GM19397 (cell line): ENCODE results near the gene DLG2.

Source experiments
- ATAC-seq: cut with Tn5 transposase; IDR thresholded peaks from one replicate; pipeline ENCODE4 v1.9.1; 2021; ENCODE audit warnings: mild to moderate bottlenecking, moderate library complexity; ENCODE audit not compliant: unreplicated experiment

Gene DLG2

DNA sequence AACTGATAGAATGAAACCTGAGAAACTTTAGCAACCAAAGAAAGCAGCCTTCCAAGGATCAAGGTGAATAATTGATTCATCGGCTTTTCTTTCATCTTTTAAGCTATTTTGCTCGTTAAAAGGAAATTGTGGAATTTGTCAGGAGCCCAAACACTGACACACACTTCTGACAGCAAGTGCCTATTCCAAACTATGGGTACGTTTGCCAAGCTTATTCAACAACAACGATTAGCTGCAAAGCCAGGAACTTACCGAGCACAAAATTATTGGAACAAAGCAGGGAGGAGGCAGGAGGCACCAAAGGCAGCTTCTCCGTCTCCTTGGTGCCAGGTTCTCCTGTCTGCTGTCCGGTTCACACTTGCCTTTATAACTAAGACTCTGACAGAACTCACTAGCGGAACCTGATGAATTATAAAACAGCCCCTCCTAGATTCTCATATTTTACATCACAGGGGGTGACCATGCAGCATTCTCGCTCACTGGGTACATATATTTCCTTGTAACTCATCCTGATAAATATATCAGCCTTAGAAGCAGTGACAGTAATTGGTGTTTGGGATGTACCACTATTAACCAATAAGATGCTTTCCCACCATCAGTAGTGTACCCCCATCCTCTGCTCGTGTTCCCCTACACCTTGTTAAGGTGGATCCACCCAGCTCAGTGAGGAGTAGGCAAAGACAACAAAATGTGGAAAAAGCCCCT is 1945.1 kb downstream of the DLG2 start:
- ATAC-seq = no peak

DNA sequence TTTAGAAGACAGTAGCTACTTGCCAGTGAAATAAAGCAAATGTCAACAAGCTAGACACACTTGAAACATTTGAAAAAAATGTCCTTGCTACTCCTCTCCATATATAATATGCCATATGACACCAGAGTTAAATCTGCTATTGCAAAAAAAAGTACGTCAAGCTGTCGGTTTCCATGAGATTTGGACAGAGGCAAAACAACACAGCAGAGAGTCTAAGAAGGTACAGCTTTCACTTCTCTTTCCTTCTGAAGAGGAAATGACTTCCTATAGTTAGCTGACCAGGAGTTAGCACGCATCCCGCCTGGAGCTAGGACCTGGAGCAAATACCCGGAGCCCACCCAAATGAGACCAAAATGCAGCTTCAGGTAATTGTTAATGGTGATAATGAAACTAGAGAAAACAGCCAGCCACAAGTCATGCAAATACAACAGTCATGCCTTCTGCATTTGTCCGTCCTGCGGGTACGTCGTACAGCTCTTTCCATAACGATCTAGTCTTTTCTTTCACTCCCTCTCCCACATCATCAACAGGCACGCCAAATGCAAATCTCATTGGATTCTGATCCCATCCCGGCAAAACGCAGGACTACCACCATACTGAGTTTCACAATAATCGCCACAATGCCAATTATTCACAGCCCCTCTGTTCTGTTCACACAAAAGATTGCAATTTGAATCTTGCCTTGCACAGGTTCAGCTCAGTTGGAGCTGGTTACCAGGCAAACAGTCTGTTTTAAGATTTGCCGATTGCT is 1945.9 kb downstream of the DLG2 start:
- ATAC-seq = no peak

DNA sequence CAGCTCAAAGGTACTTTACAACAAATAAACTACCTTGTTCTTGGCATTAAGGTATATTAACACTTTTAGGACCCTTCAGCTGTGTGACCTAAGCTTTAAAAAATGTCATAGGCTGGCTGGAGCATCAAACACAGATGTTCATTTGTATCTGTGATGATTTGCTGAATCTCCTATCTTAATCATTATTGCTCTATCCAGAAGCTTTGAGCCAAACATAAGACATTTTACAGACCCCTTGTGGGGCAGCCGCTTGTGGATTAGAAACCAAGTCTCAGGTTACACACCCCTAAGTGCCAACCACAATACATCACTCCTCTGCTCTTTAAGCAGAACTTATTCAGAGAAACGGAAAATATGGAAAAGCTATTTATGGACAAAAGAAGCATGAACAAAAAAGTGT is 1946.8 kb downstream of the DLG2 start:
- ATAC-seq = no peak

DNA sequence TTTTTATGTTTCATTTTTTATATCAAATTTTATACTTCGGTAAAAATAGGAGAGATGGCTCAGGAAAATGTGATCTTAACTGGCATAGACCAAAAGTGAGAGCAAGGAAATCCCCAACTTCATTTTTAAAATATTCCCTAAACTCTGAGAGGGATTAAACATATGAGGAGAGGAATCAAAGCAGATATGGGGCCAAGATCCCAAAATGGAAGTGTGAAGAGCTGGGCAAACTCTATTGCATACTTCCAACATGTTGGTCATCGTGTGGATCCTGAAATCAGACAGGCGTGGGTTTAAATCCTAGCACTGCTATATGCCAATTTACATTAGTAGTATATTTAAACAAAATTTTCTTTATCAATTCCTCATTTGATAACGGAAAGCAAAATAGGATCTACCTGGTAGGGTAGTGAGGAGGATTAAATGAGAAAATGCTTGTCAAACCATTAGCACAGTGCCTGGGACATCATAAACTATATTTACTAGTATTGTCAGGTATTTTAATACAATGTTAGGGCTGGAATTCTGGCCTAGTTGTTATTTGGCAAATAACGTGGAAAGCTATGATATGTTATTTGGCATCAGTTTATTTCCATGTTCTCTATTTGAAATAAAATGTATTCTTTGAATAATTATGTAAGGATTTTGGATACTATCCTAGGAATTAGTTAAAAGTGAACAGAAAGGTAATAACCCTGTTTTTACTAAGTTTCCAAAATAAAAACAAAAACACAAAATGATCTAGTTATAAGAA is 1948.1 kb downstream of the DLG2 start:
- ATAC-seq = no peak

DNA sequence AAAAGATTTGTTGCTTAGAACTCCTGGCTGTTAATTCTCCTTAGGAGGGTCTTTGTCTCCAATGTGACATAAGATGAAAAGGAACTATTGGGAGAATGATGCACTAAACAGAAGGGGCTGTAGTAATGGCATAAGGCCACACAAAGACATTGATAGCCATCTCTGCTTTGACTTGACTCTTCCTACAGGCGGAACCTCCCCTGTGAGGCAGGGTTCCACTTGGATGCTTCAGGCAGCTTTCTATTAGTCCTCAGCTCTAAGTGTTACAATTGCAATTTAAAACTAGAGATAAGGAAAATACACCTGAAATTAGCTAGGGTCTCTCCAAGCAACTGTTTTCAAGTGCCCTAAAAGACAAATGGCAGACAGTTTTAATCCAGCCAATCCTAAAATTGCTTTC is 1949.4 kb downstream of the DLG2 start:
- ATAC-seq = no peak

DNA sequence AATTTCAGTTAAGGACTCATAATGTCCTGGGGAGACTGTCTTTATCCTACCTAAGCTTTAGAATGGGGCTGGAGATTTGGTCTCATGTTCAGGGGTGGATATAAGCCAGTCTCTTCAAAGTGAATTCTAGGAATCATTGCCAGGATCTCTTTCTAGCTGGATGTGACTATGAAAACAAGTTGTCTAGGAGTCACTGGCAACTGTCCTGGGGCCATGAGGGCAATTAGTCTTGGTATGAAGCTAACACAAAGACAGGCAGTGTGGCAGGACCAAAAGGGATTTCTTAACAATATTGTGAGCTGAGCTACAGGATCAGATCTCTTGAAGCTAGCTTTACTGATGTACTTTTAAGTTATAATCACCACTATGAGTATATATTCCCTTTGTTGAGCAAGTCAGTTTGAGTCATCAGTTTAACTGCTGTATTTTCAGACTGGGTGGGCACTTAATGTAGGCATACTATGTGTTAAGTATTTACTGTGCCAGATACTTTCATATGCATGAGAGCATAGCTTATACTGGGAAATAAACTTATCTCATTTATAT is 1951.0 kb downstream of the DLG2 start:
- ATAC-seq = no peak

DNA sequence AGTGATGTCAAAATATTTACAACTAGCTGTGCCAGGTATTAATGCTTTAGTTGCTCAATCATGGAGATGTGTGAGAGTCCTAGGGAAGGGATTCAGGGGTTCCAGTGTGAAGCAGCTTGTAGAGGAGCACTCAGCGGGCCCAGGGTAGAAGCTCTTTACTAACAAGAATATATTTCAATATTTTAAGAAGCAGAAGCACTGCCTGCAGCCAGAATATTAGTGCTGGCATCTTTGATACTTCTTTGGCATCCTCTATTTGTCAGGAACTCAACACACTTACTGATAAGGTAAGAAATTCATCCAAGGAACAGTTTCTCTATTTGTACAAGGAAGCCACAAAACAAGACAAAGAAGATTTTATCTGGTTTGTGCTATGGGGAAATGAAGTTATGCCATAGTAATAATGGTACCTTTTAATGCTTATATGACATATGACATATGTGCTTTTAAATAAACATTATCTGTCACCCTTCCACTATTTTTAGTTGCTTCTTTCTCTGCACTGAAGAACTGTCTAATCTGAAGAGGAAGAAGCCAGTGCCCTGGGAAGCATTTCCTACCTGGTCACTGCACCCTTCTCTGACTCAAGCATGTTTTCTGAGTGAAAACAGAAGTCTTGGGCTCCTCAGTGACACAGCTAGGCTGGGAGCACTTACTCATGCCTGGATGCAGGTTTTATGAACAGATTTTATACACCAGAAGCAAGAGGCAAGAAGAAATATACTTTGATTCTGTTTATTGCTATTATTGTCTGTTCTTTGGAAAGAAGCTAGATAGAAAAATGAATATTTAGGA is 1952.8 kb downstream of the DLG2 start:
- no peak for ATAC-seq

DNA sequence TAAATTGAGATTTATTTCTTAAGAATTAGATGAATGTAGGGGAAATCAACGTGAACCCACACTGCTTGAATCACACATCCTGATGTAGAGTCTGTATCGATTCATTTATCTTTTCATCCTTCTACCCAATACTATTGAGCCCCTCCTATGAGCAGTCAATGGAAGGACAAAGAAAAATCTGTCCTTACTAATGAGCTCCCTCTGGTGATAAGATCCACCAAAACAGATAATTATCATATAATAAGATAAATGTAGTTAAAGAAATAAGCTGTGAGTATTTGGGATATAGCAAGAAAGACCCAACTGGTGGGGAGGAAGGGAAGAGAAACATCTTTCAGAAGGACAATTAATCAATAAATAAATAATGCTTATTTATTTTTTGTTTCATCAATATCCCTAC is 1955.9 kb downstream of the DLG2 start:
- ATAC-seq = no peak

DNA sequence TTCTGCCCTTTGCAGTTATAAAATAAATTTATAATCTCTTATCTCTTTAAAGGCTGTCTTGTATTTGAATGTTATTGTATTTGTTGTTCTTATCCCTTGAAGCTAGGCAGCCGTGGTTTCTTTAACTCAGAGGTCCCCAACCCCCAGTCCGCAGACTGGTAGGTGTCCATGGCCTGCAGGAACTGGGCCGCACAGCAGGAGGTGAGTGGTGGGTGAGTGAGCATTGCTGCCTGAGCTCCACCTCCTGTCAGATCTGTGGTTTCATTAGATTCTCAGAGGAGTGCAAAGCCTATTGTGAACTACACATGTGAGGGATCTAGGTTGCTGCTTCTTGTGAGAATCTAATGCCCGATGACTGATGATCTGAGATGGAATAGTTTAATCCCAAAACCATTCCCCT is 1961.0 kb downstream of the DLG2 start:
- ATAC-seq = no peak

DNA sequence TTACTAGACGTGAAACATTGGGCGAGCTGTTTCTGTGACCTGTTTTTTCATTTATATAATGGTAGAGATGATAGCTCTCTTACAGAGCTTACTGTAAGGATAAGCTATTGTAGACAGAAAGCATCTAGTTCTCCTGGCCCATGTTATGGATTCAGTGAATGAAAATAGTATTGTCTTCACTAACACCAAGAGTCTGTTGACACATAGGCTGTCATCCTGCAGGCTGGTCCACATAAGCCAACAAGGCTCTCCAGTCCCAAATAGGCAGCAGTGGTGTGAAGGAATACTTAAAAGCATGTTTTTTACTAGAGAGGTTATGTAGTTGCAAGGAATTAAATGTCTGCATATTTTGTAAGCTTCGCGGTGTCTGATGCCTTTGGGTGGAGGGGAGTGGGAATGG is 1963.2 kb downstream of the DLG2 start:
- ATAC-seq = no peak

DNA sequence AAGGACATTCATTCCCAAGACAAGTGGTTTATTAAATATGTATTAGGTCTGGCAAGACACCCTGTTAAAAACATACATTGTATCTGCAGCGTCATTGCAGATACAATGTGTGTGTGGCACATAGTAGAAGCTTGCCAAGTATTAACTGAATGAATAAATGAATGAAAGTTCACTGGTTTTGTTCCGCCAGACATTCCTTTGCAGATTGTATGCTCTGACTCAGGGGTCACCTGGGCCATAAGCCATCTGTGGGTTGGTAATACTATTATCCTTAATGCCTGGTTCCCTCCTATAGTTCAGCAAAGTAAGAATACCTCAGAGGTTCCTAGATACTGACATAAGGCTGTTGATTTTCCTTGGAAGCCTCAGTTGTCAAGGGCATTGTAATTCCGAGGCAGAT is 1963.7 kb downstream of the DLG2 start:
- no peak for ATAC-seq

DNA sequence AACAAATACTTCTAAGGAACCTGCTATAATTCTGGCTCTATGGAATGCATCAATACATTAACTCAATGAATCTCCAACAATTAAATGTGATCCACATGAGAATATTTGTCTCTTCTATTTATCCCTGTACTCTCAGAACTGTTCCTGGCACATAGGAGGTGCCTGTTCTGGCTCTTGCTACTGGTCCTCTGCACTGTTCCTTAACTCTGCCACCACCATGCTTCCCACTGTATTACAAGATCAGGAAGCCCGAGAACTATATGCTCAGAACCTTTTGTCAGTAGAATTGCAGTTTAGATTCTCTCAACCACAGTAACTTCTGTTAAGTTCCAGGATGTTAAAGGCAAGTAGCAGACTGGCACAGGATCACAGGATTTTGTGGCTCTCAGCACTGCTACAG is 1964.7 kb downstream of the DLG2 start:
- no peak for ATAC-seq

DNA sequence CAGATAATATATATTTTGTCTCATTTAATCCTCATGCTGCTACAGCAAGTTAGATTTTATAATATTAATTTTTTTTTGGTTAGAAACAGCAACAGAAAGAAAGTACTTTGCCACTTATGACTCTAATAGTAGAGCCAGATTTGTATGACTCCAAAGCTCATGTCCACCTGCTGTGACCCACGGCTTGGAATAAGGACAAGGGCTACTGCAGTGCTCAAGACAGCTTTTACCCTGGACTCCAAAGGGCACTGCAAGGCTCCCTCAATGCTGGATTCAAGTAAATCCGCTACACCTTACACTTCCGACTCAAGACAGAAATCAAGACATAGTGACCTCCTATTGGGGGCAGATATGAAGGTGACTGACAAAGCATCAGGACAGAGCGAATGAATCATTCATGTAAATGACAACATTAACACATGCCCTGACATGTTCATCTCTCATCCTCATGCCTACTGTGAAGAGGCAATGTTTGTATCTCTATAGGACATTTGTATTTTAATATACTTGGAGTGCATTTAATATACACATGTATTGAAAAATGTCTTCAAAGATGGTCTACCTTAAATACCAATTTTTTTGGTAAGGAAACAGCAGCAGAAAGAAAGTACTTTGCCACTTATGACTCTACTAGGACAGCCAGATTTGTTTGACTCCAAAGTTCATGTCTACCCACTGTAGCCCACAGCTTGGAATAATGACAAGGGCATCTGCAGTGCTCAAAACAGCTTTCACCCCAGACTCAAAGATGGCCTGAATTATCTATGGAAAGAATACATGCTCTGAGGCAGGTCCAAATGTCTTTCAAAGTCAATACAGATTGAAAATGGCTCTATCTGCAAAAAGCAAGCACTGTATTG is 1965.4 kb downstream of the DLG2 start:
- no peak for ATAC-seq

DNA sequence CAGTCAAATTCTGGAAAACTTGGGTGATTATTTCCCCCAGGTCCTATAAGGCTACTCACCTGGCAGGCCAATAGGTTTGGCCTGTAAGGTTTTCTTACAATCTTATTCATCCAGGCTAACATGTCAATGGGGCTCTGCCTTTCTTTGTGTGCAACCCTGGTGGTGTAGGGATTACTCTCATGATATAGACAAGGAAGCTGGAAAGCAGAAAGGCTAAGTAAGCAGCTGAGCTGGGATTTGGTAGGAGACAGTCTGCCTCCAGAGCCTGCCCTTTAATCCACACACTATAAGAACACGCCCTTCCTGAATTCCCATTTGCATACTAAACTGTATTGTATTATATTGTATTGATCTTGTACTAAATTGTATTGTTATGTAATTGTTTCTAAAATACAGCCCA is 1967.7 kb downstream of the DLG2 start:
- no peak for ATAC-seq

DNA sequence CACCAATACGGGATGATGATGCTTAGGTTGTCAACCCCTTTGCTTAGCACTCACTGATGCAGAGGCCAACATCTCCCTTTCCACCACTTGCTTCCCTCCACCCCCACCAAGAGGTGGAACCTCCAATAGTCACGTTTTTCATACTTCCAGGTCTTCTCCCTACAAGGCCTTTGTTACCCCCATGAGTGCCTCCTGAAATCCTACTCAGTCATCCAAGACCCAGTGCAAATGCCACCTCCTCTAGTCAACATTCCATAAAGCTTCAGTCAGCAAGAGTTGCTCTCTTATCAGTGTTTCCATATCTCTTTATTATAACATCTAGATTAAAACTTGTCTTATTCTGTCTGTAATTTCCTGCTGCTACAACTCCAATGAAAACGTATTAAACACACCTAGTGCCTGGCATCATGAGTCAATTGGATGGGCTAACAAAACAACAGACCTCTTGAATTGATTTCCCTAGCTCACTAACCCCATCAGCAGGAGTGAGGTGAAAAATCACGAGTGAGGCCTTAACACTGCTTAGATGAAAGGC is 1970.3 kb downstream of the DLG2 start:
- no peak for ATAC-seq

DNA sequence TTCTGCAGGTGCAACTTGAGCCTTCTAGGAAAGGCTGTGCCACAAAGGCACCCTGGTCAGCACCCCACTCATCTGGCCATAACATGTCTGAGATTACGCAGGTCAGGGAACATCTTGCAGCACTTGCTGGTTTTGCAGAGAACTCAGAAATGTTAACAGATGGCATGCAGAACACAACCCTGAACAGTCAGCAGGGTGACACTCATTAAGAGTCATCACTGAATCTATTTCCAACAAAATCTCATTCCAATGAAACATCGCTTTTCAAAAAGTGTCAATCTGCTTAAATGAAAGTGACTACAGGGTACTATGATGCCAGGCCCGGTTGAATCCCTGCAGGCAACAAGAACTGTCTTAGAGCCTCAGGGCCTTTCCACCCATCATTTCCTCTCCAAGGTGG is 1971.2 kb downstream of the DLG2 start:
- no peak for ATAC-seq

DNA sequence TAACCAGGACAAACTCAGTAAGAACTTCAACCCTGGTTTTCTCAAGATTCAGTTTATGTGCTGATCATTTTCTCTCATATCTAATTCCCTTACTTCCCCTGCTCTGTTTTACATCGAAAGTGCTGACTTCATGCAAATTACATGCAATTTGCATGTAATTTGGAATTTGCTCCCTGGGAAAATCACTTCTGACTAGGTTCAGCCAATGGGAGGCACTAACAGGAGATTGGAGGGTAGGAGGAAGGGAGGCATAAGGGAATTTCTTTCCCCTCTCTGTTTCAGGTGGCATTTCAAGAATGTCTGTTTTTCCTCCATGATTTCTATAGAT is 1977.7 kb downstream of the DLG2 start:
- no peak for ATAC-seq

DNA sequence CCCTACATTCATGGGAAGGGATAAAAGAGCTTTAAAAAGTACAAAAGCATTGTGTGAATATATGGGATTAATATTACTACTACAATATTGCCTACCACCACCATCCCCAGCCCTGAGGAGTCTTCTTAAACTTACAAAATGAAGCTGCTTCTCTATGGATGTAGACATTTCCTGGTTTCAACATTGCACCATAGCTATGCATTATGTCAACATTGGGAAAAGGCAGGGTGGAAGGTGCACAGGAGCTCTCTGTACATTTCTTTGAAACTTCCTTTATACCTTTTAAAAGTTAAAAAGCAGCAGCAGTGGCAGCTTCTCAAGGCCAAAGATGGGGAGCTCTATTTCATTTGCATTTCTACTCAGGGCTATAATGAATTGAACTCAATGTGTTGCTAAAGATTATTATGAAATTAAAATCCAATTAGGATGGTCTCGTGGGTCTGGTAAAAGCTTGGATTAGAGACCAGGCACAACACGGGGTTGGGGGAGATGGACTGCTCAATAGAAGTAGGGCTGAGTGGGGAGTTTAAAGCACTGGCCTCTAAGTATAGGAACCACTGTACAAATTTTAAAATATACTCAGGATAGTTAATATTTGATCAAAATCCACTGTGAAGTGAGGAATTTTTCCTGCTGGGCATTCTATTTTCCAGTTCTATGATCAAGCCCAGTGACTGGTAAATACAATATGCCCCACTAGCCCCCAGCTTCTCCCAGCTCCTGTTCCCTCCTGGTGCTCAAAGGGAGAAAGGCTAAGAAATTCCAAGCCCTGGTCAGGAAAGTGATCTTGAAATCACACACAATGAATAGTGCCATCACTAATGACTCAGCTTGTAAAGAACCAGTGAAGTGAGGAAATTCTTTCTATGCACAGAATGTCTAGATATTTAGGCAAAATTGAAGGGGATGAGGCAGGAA is 1978.3 kb downstream of the DLG2 start:
- no peak for ATAC-seq

DNA sequence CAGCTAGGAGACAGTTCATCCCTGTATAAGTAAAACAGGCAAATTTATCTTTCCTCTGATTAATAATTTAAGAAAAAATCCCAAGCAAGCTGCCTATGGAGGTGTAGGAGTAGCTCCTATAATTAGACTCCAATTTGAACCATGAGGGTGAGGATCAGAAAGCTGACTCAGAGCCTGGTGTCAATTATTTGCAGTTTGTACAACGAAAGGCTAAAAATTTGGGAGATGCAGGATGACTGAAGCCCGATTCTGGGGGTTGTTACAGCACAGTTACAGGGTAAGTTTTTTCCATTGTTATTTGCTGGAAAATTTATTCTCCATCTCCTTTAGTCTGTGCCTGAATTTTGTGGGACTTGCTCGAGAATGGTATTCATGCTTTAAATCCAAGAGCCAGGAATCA is 1981.6 kb downstream of the DLG2 start:
- ATAC-seq = no peak
